Upper lobe of left lung (tissue), 4 donors: Measurements from ENCODE around the gene HOXA7.

Experiments
- EP300 ChIP-seq, 4 donors: sonication (generic); formaldehyde crosslinking; IDR thresholded peaks; one replicate each; pipeline ENCODE4 v1.5.1; 2017; ENCODE audit warnings: antibody characterized with exemption in 4 of 4, control low read depth in 2 of 4
- POLR2A ChIP-seq, 4 donors: fragments of 450-650 bp; IDR thresholded peaks; one replicate each; pipeline ENCODE4 v1.5.1; 2016 to 2017; ENCODE audit warnings: antibody characterized with exemption in 4 of 4, mild to moderate bottlenecking in 2 of 4
- TF ChIP-seq, protein P1 (sequence below), 6 experiments: fragments of 450-650 bp in 4 of 6; fragments of 200-600 bp in 2 of 6; sonication (generic) in 2 of 6; IDR thresholded peaks; one replicate each; pipeline ENCODE4 v1.5.1; 2016 to 2019; ENCODE audit warnings: antibody characterized with exemption in 6 of 6

DNA sequence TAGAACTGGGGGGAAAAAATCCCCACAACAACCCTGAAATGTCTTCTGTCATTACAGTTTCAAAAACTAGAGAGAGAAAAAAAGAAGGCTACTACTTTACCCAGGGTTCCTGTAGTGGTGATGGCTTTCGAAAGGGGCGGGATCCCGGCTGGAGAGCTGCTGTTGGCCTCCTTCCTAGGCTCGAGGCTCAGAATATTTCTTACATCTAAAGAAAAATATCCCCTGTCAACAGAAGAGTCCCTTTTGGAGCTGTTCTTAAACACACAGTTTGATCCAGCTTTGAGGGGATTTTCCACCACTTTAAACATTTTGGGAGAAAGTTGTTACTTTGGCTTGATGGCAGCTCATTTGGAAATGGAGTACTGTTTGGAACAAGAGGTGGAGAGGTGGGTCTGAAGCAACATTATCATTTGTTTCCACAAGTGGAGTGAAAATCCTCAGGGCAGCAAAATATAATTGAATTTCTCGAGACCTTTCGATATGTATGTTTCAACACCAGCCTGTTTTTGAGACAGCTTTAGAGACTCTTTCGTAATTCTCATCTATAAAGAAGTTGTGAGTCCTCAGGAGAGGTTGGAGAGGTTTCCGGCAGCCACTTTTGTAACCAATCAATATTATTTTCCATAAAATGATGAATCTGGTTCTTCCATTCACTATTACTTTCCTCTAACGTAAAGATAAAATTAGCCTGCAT, 38.4 kb upstream of the HOXA7 start:
- TF ChIP-seq, protein P1, sequence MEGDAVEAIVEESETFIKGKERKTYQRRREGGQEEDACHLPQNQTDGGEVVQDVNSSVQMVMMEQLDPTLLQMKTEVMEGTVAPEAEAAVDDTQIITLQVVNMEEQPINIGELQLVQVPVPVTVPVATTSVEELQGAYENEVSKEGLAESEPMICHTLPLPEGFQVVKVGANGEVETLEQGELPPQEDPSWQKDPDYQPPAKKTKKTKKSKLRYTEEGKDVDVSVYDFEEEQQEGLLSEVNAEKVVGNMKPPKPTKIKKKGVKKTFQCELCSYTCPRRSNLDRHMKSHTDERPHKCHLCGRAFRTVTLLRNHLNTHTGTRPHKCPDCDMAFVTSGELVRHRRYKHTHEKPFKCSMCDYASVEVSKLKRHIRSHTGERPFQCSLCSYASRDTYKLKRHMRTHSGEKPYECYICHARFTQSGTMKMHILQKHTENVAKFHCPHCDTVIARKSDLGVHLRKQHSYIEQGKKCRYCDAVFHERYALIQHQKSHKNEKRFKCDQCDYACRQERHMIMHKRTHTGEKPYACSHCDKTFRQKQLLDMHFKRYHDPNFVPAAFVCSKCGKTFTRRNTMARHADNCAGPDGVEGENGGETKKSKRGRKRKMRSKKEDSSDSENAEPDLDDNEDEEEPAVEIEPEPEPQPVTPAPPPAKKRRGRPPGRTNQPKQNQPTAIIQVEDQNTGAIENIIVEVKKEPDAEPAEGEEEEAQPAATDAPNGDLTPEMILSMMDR (IDR thresholded peaks at IDR 0.05) = no peak
- TF ChIP-seq EP300 (IDR thresholded peaks at IDR 0.05) (no peak), POLR2A (IDR thresholded peaks at IDR 0.05) (no peak)
